OCI-LY1 (cell line): ENCODE data around the gene POLR3B.

Experiments
- H2AFZ ChIP-seq: fragments of 200-600 bp; sonication (generic), shearing (Covaris generic); 2 replicates; pipeline ENCODE4 v1.6.0; 2014; ENCODE audit warnings: antibody characterized with exemption, mild to moderate bottlenecking, low read length
- H3F3A ChIP-seq: fragments of 200-600 bp; sonication (generic), shearing (Covaris generic); 2 replicates; pipeline ENCODE4 v1.6.0; 2014; ENCODE audit warnings: mild to moderate bottlenecking, antibody characterized with exemption, low read length, moderate library complexity; ENCODE audit not compliant: insufficient read depth
- H3K27ac ChIP-seq: fragments of 200-600 bp; sonication (generic); 2 replicates; pipeline ENCODE4 v1.5.1; 2014; ENCODE audit warnings: low read length, mixed run types, mild to moderate bottlenecking, low read depth; ENCODE audit not compliant: poor library complexity, severe bottlenecking
- H3K27me3 ChIP-seq: fragments of 200-600 bp; sonication (generic); 2 replicates; pipeline ENCODE4 v1.6.0; 2014; ENCODE audit warnings: antibody characterized with exemption, mild to moderate bottlenecking, low read length, moderate library complexity; ENCODE audit not compliant: insufficient read depth
- H3K36me3 ChIP-seq: fragments of 200-600 bp; sonication (generic); 2 replicates; pipeline ENCODE4 v1.6.1; 2014; ENCODE audit warnings: mild to moderate bottlenecking, antibody characterized with exemption, low read length, moderate library complexity, mixed read lengths; ENCODE audit not compliant: insufficient read depth
- H3K4me1 ChIP-seq: fragments of 200-600 bp; sonication (generic); 2 replicates; pipeline ENCODE4 v1.5.1; 2014; ENCODE audit warnings: mild to moderate bottlenecking, low read length, moderate library complexity; ENCODE audit not compliant: insufficient read depth, severe bottlenecking
- H3K4me2 ChIP-seq: fragments of 200-600 bp; sonication (generic), shearing (Covaris generic); 2 replicates; pipeline ENCODE4 v1.6.1; 2014; ENCODE audit warnings: low read length
- H3K4me3 ChIP-seq: fragments of 200-600 bp; sonication (generic); 2 replicates; pipeline ENCODE4 v1.5.1; 2014; ENCODE audit warnings: low read length, low read depth, mild to moderate bottlenecking, mixed read lengths; ENCODE audit not compliant: poor library complexity, severe bottlenecking
- H3K79me2 ChIP-seq: fragments of 200-600 bp; shearing (Covaris generic); 2 replicates; pipeline ENCODE4 v1.6.1; 2016; ENCODE audit warnings: mixed run types, low read length, mixed read lengths; ENCODE audit not compliant: insufficient read depth
- H3K9ac ChIP-seq: fragments of 200-600 bp; sonication (generic), shearing (Covaris generic); 2 replicates; pipeline ENCODE4 v1.6.1; 2014; ENCODE audit warnings: mild to moderate bottlenecking, low read length, mixed read lengths
- H3K9me2 ChIP-seq: fragments of 200-600 bp; sonication (generic), shearing (Covaris generic); 2 replicates; pipeline ENCODE4 v1.6.1; 2014; ENCODE audit warnings: low read depth, mild to moderate bottlenecking, low read length, mixed read lengths
- H3K9me3 ChIP-seq: fragments of 200-600 bp; shearing (Covaris generic); 2 replicates; pipeline ENCODE4 v1.6.1; 2014; ENCODE audit warnings: low read length, mixed read lengths
- H4K20me1 ChIP-seq: fragments of 200-600 bp; sonication (generic), shearing (Covaris generic); 2 replicates; pipeline ENCODE4 v1.6.0; 2016; ENCODE audit warnings: mild to moderate bottlenecking, low read length; ENCODE audit not compliant: insufficient read depth
- CTCF ChIP-seq: fragments of 200-600 bp; sonication (generic), shearing (Covaris generic); IDR thresholded peaks from 2 replicates; pipeline ENCODE4 v1.5.1; 2017; ENCODE audit warnings: mild to moderate bottlenecking, antibody characterized with exemption, low read length, moderate library complexity, mixed read lengths
- EZH2 ChIP-seq: fragments of 200-600 bp; sonication (generic), shearing (Covaris generic); IDR thresholded peaks from 2 replicates; pipeline ENCODE4 v1.8.0; 2017; ENCODE audit warnings: borderline replicate concordance, mixed run types, mild to moderate bottlenecking, antibody characterized with exemption, low read length, moderate library complexity, mixed read lengths

POLR3B gene

GRCh38 chr12:106362971-106363370, 5.4 kb downstream of the POLR3B start:
- Histone ChIP-seq H3K27me3 (no peaks in the 10 kb centered on the region), H3K9ac (no peak overlapping the region), H3F3A (no peaks in the 10 kb centered on the region), H4K20me1 (no peaks in the 10 kb centered on the region), H3K9me2 (no peaks in the 10 kb centered on the region), H3K79me2 (peaks cover 23% of the 10 kb centered on the region), H3K36me3 (peaks cover 15% of the 10 kb centered on the region), H3K4me3 (no peak overlapping the region), H3K27ac (no peak overlapping the region), H2AFZ (no peak overlapping the region), H3K4me1 (peaks cover 17% of the 10 kb centered on the region), H3K4me2 (no peak overlapping the region), H3K9me3 (no peaks in the 10 kb centered on the region)
- TF ChIP-seq CTCF (no peak), EZH2 (no peak)

GRCh38 chr12:106364261-106364660, 6.7 kb downstream of the POLR3B start:
- Histone ChIP-seq H3K4me2 (no peak overlapping the region), H3K9me2 (no peaks in the 10 kb centered on the region), H3K4me1 (peaks cover 8% of the 10 kb centered on the region), H3K79me2 (peaks cover 13% of the 10 kb centered on the region), H3K9me3 (no peaks in the 10 kb centered on the region), H3K27ac (no peak overlapping the region), H3F3A (no peaks in the 10 kb centered on the region), H3K9ac (no peak overlapping the region), H3K4me3 (no peak overlapping the region), H2AFZ (no peak overlapping the region), H4K20me1 (no peaks in the 10 kb centered on the region), H3K36me3 (peaks cover 21% of the 10 kb centered on the region), H3K27me3 (no peaks in the 10 kb centered on the region)
- no peak for TF ChIP-seq CTCF
- TF ChIP-seq EZH2 = no peak

GRCh38 chr12:106369624-106370346, 12.2 kb downstream of the POLR3B start:
- Histone ChIP-seq H3K9me3 (no peaks in the 10 kb centered on the region), H3K4me3 (no peak overlapping the region), H3K27ac (no peak overlapping the region), H3K36me3 (peaks cover 43% of the 10 kb centered on the region), H3K4me1 (no peaks in the 10 kb centered on the region), H3K79me2 (no peaks in the 10 kb centered on the region), H3K27me3 (no peaks in the 10 kb centered on the region), H4K20me1 (no peaks in the 10 kb centered on the region), H2AFZ (no peak overlapping the region), H3K4me2 (no peak overlapping the region), H3F3A (no peaks in the 10 kb centered on the region), H3K9ac (no peak overlapping the region), H3K9me2 (no peaks in the 10 kb centered on the region)
- TF ChIP-seq CTCF (no peak), EZH2 (no peak)
